ENCODE results near the gene CES2. TPM values are rescaled to one million over a fixed set of nuclear protein-coding genes. Genes with fewer than 3 reads are reported as not detected.
"Not testable (repeated sequence)": the region's sequence is repeated elsewhere in the genome, so short reads cannot be mapped to it uniquely, and the experiment has no call there.

Gene CES2
- total RNA-seq, 1 donor from 2014 or later: 53.9 TPM

DNA sequence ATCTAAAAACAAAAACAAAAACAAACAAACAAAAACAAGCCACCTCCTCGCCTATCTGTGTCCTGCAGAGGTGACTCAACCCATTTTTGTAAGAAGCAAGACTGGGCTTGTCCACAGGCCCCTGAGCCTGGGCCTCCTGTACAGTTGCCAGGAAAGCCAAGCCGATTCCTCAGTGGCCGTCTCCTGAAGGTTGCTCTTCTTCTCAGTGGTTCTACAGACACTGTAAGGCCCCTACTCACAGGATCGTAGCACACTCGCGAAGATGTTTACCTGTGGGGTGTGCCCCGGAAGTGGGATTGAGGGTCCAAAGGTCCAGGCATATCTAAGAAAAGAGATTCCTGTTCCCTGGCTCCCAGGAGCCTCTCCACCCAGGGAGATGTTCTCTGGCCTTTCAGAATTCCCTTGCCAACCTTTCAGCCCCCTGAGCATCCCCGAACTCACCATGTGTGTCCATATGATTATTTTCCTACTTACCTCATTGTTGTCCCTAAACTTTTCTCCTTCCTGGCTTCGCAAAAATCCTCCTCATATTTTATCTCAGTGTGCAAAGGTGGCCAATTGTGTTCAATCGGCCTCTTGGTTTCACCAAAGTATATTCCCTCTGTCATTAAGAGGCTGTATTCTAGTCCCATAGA, 18.3 kb downstream of the CES2 start:
- DNase-seq (ENCODE audit: low read depth): no peak

DNA sequence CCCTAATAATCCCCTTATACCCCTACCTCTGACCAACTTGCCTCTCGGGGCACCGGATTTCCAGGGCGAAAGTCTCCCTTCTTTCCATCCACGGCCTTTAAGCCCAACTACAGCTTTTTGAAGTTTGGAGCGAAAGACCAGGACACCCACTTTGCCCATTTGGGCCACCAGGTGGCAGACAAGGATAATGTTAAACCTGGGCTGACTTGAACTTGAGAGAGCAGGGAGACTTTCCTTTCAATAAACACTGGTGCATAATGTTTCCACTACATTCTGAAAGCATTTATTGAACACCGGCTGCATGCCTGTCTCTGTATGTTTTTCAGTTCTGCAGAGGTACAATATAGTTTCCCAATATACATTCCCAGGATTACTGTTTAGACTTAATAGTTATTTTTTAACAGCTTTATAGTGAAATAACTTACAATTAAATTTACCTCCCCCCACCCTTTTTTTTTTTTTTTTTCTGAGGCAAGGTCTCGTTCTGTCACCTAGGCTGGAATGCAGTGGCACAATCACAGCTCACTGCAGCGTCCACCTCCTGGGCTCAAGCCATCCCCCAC, 18.9 kb downstream of the CES2 start:
- peak; percentile 68 for DNase-seq (ENCODE audit: low read depth)

DNA sequence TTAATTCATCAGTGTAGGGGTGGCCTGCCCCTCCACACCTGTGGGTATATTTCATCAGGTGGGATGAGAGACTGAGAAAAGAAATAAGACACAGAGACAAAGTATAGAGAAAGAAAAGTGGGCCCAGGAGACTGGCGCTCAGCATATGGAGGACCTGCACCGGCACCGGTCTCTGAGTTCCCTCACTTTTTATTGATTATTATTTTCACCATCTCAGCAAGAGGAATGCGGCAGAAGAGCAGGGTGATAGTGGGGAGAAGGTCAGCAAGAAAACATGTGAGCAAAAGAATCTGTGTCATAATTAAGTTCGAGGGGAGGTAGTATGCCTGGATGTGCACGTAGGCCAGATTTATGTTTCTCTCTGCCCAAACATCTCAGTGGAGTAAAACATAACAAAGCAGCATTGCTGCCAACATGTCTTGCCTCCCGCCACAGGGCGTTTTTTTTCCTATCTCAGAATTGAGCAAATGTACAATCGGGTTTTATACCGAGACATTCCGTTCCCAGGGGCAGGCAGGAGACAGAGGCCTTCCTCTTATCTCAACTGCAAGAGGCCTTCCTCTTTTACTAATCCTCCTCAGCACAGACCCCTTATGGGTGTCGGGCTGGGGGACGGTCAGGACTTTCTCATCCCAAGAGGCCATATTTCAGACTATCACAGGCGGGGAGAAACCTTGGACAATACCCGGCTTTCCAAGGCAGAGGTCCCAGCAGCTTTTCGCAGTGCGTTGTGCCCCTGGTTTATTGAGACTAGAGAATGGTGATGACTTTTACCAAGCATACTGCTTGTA, 20.2 kb downstream of the CES2 start:
- not testable (repeated sequence) for DNase-seq (ENCODE audit: low read depth)

DNA sequence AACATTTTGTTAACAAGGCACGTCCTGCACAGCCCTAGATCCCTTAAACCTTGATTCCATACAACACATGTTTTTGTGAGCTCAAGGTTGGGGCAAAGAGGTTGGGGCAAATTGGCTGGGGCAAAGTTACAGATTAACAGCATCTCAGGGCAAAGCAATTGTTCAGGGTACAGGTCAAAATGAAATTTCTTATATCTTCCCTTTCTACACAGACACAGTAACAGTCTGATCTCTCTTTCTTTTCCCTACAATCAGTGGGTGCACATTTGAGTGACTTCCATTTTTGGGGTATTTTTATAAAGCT, 20.8 kb downstream of the CES2 start:
- DNase-seq (ENCODE audit: low read depth): not testable (repeated sequence)

DNA sequence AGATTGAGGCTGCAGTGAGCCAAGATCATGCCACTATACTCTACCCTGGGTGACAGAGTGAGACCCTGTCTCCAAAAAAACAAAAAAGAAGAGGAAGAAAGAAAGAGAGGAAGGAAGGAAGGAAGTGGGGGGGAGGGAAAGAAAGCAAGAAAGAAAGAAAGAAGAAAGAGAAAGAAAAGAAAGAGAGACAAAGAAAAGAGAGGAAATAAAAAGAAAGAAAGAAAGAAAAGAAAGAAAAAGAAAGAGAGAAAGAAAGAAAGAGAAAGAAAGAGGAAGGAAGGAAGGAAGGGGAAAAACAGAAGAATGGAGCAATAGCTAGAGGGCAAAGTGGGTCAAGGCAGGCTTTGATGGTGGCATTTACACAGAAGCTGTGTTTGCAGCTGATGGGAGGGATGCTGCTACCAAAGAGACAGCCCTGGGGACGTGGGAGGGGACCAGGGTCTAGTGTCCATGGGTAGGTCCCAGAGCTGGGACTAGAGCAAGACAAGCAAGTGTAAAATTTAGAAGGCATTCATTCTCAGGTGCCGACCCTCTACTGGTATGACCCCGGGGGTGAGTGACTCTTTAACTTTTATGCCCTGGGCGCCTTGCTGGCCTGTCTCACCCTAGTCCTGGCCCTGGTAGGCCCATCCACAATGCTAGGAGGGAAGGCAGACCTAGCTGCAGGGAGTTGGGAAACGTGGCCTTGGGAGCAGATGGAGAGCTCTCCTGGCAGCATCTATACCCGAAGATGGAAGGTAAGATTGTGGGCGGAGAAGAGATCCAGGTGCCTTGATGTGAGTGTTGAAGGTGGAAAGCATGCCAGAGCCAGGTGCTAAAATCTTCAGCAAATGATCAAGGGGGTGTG, 23.8 kb downstream of the CES2 start:
- DNase-seq (ENCODE audit: low read depth): no peak

DNA sequence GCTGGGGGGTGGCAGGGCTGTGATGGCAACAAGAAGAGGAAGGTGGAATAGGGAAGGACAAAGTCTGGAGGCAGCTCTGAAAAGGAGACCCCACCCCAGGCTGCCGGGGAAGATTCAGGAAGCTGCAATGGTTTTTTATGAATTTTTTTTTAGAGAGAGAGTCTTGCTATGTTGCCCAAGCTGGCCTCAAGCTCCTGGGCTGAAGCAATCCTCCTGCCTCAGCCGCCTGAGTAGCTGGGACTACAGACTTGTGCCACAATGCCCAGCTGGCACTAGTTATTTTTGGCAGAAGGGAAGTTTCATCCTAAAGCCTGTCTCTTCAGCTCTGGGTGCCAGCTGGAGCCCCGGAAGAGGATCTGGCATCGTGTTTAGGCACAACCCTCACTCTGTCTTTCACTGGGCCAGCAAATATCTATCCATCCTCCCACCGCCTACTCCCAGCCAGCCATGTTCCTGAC, 24.4 kb downstream of the CES2 start:
- no peak for DNase-seq (ENCODE audit: low read depth)

DNA sequence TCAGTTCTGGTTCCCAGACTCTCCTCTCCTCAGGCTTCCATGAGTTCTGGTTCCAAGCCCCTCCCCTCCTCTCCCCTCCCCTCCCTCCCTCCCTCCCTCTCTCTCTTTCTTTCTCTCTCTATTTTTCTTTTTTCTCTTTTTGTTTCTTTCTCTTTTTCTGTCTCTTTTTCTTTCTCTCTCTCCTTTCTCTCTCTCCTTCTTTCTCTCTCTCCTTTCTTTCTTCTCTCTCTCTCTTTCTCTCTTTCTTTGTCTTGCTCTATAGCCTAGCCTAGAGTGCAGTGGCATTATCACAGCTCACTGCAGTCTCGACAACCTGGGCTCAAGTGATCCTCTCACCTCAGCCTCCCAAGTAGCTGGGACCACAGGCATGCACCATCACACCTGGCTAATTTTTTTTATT, 25.0 kb downstream of the CES2 start:
- no peak for DNase-seq (ENCODE audit: low read depth)

DNA sequence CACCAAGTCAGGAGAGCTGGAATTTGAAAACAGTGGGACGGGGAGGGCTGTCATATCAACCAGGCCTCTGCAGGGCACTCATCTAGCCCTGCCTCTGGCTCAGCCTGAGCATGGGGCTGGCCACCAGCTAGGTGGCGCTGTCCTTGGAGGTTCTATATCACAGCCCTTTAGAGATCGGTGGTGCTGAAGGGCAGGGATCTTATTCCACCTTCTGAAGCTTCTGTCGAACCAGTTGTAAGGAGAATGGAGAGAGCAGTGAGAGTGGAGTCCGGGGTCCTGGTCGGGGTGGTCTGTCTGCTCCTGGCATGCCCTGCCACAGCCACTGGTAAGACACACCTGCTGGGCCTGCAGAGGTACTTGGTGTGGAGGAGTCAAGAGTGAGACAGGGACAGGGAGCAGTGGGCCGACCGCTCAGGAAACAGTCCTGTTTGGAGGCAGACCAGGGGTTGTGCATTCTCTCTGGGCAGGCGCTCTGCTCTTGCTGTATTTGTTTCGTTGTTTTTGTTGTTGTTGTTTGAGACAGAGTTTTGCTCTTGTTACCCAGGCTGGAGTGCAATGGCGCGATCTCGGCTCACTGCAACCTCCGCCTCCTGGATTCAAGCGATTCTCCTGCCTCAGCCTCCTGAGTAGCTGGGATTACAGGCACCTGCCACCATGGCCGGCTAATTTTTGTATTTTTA, 25.9 kb downstream of the CES2 start, which contains the start of gene CES3:
TSS of gene CES3 (plus strand) at position 202 of the 680 bp plus-strand sequence. CDS start at position 244, 42 bp downstream.
- peak; percentile 68 for DNase-seq (ENCODE audit: low read depth)

DNA sequence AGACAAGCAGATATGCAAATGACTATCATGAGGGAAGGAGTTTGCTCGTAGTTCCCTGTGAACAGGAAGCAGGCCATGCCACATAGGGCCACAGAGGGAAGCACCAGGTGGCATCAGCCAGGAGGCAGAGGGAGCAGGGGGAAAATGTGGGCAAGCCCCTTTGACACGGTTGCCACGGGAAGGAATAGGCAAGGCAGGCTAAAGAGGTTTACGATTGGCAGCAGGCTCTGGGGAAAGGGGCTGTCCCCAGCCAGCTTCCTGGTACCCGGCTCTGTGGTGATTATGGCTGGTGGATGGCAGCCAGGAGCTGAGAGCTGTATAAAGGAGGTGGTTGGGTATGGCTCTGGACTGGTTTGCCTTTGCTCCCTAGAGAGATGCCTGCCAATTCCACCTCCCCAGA, 26.6 kb downstream of the CES2 start:
- no peak for DNase-seq (ENCODE audit: low read depth)

DNA sequence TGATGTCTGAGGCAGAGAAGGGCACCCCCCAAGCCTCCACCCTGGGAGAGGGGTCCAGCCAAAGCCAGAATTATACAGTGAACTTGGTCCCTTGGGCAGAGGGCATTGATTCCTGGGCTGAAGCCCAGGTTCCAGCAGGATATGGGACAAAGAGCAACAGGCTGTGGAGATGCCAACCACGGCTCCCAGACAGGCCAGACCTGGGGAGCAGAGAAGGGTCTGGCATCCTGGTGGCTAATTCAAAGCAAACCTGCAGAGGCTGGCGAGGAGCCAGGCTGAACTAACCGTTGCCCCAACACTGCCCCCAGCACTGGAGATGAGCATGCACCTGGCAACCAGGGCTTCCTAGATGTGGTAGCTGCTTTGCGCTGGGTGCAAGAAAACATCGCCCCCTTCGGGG, 28.7 kb downstream of the CES2 start:
- DNase-seq (ENCODE audit: low read depth): no peak

DNA sequence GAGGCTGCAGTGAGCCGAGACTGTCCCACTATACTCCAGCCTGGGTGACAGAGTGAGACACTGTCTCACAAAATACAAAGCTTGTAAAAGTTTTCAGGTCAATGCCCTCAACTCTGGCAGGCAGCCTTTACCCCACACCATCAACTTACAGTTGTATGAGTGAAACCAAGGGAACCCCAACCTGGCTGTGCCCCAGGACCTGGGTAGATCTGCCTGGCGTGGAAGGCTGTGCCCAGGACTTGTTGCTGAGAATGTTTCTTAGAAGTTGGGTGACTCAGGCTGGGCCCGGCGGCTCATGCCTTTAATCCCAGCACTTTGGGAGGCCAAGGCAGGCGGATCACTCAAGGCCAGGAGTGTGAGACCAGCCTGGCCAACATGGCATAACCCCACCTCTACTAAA, 33.5 kb downstream of the CES2 start:
- DNase-seq (ENCODE audit: low read depth): no peak

DNA sequence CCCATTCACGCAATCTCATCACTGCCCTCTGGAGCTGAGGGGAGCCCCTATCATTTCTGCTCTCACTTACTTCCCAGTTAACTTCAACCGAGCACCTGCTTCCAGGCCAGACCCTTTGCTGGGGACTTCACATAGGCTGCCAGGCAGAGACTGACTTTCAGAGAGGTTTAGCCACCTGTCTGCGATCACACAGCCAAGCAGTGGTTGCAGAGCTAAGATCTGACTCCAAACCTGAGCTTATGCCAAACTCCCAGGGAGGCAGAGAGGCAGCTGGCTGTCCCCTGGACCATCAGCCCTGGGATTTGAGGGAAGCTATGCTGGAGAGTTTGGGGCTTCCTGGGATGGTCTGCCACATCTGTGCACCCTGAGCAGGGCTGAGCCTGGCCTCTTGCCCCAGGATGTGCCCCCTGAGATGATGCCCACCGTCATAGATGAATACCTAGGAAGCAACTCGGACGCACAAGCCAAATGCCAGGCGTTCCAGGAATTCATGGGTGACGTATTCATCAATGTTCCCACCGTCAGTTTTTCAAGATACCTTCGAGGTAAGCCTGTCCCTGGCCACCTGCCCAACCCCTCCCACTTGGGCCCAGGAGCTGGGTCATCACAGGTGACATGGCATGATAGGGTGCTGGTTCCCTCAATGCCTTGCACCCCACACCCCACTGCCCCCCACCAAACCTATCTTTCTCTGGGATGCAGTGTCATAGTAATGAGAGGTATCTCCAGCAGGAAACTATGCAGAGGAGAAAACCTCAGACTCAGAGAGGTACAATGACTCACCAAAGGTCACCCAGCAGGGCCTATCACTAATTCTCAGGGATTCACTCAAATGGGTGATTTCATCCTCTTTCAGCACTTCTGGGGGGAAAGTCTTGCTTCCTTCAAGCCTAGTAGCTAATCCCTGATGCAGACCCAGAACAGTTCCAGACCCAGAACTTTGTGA, 35.7 kb downstream of the CES2 start:
- DNase-seq (ENCODE audit: low read depth): peak; percentile 85

DNA sequence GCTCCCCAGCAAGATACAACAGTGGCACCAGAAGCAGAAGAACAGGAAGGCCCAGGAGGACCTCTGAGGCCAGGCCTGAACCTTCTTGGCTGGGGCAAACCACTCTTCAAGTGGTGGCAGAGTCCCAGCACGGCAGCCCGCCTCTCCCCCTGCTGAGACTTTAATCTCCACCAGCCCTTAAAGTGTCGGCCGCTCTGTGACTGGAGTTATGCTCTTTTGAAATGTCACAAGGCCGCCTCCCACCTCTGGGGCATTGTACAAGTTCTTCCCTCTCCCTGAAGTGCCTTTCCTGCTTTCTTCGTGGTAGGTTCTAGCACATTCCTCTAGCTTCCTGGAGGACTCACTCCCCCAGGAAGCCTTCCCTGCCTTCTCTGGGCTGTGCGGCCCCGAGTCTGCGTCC, 37.7 kb downstream of the CES2 start:
- DNase-seq (ENCODE audit: low read depth): no peak

DNA sequence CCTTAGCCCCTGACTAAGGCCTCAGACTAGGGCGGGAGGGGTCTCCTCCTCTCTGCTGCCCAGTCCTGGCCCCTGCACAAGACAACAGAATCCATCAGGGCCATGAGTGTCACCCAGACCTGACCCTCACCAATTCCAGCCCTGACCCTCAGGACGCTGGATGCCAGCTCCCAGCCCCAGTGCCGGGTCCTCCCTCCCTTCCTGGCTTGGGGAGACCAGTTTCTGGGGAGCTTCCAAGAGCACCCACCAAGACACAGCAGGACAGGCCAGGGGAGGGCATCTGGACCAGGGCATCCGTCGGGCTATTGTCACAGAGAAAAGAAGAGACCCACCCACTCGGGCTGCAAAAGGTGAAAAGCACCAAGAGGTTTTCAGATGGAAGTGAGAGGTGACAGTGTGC, 38.4 kb downstream of the CES2 start:
- DNase-seq (ENCODE audit: low read depth): no peak

DNA sequence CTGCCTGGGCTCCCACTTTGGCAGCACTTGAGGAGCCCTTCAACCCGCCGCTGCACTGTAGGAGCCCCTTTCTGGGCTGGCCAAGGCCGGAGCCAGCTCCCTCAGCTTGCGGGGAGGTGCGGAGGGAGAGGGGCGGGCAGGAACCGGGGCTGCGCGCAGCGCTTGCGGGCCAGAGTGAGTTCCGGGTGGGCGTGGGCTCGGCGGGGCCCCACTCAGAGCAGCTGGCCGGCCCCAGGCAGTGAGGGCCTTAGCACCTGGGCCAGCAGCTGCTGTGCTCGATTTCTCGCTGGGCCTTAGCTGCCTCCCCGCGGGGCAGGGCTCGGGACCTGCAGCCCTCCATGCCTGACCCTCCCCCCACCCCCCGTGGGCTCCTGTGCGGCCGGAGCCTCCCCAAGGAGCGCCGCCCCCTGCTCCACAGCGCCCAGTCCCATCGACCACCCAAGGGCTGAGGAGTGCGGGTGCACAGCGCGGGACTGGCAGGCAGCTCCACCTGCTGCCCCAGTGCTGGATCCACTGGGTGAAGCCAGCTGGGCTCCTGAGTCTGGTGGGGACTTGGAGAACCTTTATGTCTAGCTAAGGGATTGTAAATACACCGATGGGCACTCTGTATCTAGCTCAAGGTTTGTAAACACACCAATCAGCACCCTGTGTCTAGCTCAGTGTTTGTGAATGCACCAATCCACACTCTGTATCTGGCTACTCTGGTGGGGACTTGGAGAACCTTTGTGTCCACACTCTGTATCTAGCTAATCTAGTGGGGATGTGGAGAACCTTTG, 39.0 kb downstream of the CES2 start:
- not testable (repeated sequence) for DNase-seq (ENCODE audit: low read depth)

DNA sequence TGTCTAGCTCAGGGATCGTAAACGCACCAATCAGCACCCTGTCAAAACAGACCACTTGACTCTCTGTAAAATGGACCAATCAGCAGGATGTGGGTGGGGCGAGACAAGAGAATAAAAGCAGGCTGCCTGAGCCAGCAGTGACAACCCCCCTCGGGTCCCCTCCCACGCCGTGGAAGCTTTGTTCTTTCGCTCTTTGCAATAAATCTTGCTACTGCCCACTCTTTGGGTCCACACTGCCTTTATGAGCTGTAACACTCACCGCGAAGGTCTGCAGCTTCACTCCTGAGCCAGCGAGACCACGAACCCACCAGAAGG, 39.6 kb downstream of the CES2 start:
- DNase-seq (ENCODE audit: low read depth): not testable (repeated sequence)

DNA sequence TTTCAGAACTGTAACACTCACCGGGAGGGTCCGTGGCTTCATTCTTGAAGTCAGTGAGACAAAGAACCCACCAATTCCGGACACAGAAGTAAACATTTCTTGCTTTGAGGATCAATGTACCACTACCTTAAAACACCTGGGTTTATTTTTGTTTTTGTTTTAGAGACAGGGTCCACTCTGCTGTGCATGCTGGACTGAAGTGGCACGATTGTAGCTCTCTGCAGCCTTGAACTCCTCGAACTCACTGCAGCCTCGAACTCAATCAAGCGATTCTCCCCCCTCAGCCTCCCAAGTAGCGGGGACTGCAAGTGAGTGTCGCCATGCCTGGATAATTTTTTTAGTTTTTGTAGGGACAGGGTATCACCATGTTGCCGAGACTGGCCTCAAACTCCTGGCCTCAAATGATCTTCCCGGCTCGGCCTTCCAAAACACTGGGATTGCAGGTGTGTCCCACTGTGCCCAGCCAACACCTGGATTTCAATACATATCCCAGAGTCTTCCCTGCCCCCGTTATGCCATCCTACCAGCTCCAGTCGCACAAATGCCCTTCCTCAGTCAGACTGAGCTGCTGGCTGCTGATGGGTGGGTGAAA, 40.1 kb downstream of the CES2 start:
- DNase-seq (ENCODE audit: low read depth): no peak

DNA sequence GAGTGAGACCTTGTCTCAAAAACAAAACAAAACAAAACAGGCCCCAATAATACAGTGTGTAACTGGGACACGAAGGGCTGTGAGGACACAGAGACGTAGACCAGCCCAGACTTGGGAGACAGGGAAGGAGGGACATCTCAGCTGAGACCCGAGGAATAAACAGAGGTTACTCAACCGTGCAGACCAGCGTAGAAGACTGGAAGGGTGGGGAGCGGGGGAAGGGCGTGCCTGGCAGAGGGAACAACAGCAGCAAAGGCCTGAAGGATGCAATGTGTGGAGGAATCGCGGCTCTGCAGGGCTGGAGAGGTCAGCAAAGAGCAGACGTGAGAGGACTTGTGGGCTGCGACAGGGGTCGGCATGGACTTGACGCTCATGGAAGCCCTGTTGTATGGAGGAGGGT, 41.4 kb downstream of the CES2 start:
- DNase-seq (ENCODE audit: low read depth): peak; percentile 40

DNA sequence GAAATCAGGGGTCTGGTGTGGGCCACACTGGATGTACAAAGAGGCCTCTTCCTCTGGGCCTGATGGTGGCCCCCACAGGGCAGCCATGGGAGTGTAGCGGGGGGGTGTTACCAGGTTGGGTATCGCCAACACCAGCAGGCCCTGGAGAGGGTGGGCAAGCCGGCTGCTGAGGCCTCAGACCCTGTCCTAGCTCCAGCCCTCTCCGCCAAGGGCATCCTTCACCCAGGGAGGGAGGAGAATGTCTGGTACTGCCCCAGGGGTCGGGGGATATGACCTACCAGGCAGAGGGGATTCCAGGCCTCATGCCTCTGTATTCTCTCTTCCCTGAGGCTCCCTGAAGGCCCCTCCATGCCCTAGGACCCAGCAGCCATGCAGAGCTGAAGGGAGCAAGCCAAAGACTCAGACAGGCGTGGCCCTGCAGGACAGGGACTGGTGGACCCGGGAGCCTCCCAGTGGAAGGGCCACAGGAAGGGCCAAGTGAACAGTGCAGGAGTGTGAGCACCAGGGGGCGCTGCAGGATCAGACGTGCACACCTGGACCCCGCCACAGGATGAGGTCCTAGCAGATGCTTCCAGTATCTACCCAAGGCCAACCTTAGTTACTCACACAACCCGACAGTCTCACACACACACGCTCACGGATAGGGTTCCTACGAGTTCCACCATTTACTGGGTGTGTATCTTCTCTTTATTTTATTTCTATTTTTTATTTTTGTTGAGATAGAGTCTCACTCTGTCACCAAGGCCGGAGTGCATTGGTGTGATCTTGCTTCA, 42.2 kb downstream of the CES2 start:
- DNase-seq (ENCODE audit: low read depth): peak; percentile 57
